Type B pancreatic cell (in vitro differentiated cells): ENCODE results near the gene GLIS1. TPM values are rescaled to one million over a fixed set of nuclear protein-coding genes. Genes with fewer than 3 reads are reported as not detected.

Experiments used
- DNase-seq: peaks from one replicate; pipeline ENCODE4 v3.0.0; 2021; ENCODE audit warnings: mixed read lengths; ENCODE audit not compliant: unreplicated experiment; ENCODE audit errors: extremely low spot score
- H3K27ac Mint-ChIP-seq: 2 replicates; pipeline ENCODE4 v1.8.0; 2021; ENCODE audit warnings: mild to moderate bottlenecking, mixed read lengths
- H3K27me3 Mint-ChIP-seq: 2 replicates; pipeline ENCODE4 v1.8.0; 2021; ENCODE audit warnings: mixed read lengths
- H3K36me3 Mint-ChIP-seq: 2 replicates; pipeline ENCODE4 v1.8.0; 2021; ENCODE audit warnings: mixed read lengths
- H3K4me1 Mint-ChIP-seq: one replicate; pipeline ENCODE4 v1.8.0; 2021; ENCODE audit warnings: mixed read lengths; ENCODE audit not compliant: unreplicated experiment
- H3K4me3 Mint-ChIP-seq: 2 replicates; pipeline ENCODE4 v1.8.0; 2021; ENCODE audit warnings: mild to moderate bottlenecking, mixed read lengths
- H3K9me3 Mint-ChIP-seq: 2 replicates; pipeline ENCODE4 v1.8.0; 2021; ENCODE audit warnings: mixed read lengths
- total RNA-seq: library from RNA; stranded (reverse); gene quantifications from 2 replicates; pipeline ENCODE4 v1.2.1, GENCODE V29; 2021; ENCODE audit warnings: low replicate concordance
- TF ChIP-seq, protein P1 (sequence below): fragments of 200-600 bp; sonication (generic); conservative IDR thresholded peaks from 2 replicates; pipeline ENCODE4 v1.5.0; 2021; ENCODE audit warnings: antibody characterized with exemption, mild to moderate bottlenecking

Gene GLIS1
- total RNA-seq, 1 donor from 2014 or later, result 2.1 TPM

DNA sequence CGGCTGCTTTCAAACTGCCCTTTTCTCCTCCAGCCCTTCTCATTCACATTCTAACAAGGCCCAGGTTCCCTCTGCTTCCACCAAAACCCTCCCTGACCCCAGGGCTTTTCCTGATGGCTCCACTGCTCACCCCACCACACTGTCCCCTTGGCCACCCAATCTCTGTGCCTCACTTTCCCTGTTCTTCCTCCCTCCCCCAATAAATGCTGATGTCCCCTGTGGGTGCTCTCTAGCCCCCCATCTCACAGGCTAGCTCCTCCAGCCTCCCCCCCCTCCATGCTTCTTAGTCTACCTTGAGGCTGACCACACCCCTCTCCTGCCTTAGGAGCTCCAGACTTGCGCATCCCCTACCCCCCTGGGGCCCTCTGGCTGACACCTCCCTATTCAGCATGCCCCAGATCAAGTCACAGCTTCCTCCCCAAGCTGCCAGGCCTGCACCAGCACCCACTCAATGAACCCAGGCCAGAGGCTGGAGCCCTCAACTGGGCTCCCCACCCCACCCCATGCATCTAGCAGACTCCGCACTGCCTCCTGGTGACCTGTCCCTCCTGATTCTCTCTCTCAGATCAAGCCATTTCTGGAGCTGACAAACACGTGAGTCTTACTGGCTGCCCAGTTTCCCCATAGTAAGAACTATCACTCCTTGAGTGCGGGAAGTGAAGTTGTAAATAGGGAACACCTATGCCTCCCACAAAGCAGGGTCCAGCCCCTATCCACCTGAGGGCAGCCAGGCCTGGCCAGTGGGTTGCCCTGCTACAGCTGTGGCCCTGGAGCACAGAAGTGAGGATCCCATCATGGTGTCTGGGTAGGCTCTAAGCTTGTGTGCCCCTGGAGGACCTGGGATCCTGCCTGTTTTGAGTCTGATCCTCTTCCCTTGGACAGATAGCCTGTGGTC, 161.9 kb downstream of the GLIS1 start:
- peak; percentile 58 for DNase-seq
- Mint-ChIP-seq H3K36me3 (no peaks in the 10 kb centered on the region), H3K9me3 (no peaks in the 10 kb centered on the region), H3K4me1 (peaks cover 50% of the 10 kb centered on the region), H3K27ac (peak overlapping the region; percentile 29), H3K4me3 (no peak overlapping the region), H3K27me3 (peaks cover 3% of the 10 kb centered on the region)
- TF ChIP-seq, protein P1, sequence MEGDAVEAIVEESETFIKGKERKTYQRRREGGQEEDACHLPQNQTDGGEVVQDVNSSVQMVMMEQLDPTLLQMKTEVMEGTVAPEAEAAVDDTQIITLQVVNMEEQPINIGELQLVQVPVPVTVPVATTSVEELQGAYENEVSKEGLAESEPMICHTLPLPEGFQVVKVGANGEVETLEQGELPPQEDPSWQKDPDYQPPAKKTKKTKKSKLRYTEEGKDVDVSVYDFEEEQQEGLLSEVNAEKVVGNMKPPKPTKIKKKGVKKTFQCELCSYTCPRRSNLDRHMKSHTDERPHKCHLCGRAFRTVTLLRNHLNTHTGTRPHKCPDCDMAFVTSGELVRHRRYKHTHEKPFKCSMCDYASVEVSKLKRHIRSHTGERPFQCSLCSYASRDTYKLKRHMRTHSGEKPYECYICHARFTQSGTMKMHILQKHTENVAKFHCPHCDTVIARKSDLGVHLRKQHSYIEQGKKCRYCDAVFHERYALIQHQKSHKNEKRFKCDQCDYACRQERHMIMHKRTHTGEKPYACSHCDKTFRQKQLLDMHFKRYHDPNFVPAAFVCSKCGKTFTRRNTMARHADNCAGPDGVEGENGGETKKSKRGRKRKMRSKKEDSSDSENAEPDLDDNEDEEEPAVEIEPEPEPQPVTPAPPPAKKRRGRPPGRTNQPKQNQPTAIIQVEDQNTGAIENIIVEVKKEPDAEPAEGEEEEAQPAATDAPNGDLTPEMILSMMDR, result no peak

GRCh38 chr1:53576381-53576801, 162.6 kb downstream of the GLIS1 start:
- H3K27ac Mint-ChIP-seq, result no peak overlapping the region
- DNase-seq, result peak; percentile 45
- TF ChIP-seq, protein P1, result no peak
- H3K27me3 Mint-ChIP-seq, result peaks cover 3% of the 10 kb centered on the region
- peak overlapping the region; percentile 24 for H3K4me3 Mint-ChIP-seq
- H3K4me1 Mint-ChIP-seq, result peaks cover 49% of the 10 kb centered on the region
- H3K36me3 Mint-ChIP-seq, result no peaks in the 10 kb centered on the region
- no peaks in the 10 kb centered on the region for H3K9me3 Mint-ChIP-seq

GRCh38 chr1:53575955-53576320, 163.0 kb downstream of the GLIS1 start:
- Mint-ChIP-seq H3K36me3 (no peaks in the 10 kb centered on the region), H3K4me3 (no peak overlapping the region), H3K27ac (no peak overlapping the region), H3K4me1 (peaks cover 46% of the 10 kb centered on the region), H3K9me3 (no peaks in the 10 kb centered on the region), H3K27me3 (peaks cover 3% of the 10 kb centered on the region)
- TF ChIP-seq, protein P1, result no peak
- DNase-seq, result peak; percentile 54

DNA sequence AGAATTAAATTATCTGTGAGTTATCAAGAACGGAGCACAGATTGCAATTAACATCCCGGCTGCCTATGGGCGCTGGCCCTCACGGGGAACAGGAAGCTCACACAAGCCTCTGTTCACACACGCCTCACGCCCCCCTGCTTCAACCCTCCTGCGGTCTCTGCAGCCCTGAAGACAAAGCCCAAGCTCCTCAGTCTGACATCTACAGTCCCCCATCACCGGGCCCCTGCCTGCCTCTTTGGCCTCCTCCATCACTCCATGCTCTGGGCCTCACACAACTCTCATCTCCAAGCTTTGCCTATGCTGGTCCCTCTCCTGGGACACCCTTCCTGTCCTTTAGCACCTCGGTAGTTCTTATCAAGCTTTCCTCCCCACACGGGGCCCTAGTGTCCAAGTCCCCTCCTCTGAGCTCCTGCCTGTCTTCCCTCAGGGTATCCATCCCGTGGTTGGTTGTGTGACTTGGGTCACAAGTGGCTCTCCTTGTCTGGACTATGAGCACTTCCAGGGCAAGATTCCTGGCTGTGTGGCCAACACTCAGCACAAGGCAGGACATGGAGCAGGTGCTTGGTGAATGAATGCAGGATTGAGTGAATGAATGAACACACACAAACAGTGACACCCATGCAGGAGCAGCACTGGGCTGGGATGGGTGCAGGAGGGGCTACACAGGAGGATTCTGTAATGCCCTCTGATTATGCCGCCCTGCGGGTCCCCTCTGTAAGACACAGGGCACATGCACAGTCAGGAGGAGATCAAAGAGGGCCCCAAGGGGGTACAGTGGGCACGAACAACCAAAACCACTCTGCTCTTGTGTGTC, 163.6 kb downstream of the GLIS1 start:
- Mint-ChIP-seq H3K4me1 (peaks cover 42% of the 10 kb centered on the region), H3K36me3 (no peaks in the 10 kb centered on the region), H3K9me3 (no peaks in the 10 kb centered on the region), H3K4me3 (peak overlapping the region; percentile 30), H3K27ac (peak overlapping the region; percentile 26), H3K27me3 (peaks cover 3% of the 10 kb centered on the region)
- DNase-seq, result peak; percentile 51
- TF ChIP-seq, protein P1, result no peak

DNA sequence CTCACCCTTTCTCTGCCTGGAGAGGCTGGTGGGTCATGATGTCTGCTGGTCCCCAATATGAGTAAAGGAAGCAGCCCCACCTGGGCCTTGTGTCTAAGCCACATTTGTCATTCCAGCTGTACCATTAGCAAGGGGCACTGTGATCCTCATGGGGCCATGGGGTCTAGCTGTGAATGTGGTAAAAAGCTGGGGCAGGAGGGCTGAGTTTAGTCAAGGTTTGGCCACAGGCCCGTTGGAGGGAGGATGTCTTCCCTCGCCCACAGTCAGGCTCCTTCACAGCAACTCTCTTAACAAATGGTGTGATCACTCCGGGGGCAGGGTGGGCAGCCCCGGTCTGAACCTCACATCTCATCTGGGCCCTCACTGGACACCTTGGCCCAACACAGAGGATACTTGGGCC, 164.3 kb downstream of the GLIS1 start:
- no peak overlapping the region for H3K4me3 Mint-ChIP-seq
- H3K36me3 Mint-ChIP-seq, result no peaks in the 10 kb centered on the region
- H3K27me3 Mint-ChIP-seq, result peaks cover 3% of the 10 kb centered on the region
- H3K27ac Mint-ChIP-seq, result no peak overlapping the region
- peaks cover 42% of the 10 kb centered on the region for H3K4me1 Mint-ChIP-seq
- DNase-seq, result no peak
- H3K9me3 Mint-ChIP-seq, result no peaks in the 10 kb centered on the region
- TF ChIP-seq, protein P1, result no peak
